Measurements from ENCODE around the gene BOK.
"Not testable (repeated sequence)": the region's sequence is repeated elsewhere in the genome, so short reads cannot be mapped to it uniquely, and the experiment has no call there.

The BOK gene

DNA sequence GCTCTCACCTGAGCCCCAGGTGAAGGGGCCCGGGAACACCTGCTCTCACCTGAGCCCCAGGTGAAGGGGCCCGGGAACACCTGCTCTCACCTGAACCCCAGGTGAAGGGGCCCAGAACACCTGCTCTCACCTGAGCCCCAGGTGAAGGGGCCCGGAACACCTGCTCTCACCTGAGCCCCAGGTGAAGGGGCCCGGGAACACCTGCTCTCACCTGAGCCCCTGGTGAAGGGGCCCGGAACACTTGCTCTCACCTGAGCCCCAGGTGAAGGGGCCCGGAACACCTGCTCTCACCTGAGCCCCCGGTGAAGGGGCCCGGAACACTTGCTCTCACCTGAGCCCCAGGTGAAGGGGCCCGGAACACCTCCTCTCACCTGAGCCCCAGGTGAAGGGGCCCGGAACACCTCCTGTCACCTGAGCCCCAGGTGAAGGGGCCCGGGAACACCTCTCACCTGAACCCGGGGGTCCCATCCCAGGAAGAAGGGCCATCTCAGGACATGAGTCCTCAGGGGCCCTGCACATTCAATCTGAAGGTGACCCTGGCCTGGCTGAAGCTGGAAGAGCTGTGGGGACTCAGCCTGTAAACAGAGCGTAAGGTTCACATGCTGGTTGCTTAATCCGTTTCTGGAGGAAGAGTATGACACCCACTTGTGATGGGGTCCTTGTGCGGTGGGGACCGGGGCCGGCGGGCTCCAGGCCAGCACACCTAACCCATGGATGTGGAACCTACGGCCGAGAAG is 14.5 kb downstream of the BOK start:
- DNase-seq (ENCODE audit: low spot score): not testable (repeated sequence)

DNA sequence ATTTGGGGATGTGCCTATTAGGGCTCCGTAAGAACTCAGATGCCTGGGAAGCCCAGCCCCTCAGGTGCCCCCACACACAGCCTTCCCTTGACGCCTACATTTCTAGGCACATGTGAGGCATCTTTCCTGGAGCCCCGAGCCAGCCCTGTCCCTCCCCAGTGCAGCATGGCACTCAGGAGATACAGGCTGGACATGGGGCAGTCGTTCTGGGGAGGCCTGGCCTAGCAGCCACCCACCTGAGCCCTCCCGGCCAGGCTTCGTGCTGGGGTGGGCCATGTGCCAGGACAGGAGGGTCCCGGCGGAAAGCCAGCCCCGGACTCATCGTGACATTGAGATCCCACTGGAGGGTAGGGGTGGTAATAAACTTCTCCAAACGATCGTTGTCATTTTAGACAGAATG is 15.2 kb downstream of the BOK start:
- no peak for DNase-seq (ENCODE audit: low spot score)

DNA sequence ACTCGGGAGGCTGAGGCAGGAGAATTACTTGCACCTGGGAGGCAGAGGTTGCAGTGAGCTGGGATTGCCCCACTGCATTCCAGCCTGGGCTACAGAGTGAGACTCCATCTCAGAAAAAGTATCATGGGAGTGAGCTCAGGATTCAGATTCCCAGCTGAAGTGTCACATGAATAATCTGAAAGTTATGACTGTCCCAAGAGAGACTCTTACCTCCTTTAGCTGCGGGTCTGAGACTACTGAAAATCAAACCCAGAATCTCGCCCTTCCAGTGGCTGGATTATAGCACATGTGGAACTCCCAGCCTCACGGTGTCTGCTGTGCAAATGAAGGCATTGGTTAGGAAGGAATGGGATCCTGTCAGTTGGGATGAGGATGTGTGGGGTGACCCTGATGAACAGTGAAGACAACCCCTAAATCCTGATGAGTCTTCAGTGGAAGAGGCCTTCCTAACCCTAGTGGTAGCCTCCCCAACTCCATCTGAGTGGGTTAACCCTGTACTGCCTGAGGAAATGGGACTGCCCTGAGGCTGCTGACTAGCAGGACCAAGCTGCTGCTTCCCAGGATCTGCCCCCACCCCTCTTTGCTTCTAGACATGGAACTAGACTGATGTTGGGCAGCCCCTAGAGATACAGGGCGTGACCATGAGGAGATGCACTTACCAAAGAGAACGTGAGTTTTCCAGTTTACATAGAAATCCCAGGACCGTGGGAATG is 16.5 kb downstream of the BOK start:
- no peak for DNase-seq (ENCODE audit: low spot score)

DNA sequence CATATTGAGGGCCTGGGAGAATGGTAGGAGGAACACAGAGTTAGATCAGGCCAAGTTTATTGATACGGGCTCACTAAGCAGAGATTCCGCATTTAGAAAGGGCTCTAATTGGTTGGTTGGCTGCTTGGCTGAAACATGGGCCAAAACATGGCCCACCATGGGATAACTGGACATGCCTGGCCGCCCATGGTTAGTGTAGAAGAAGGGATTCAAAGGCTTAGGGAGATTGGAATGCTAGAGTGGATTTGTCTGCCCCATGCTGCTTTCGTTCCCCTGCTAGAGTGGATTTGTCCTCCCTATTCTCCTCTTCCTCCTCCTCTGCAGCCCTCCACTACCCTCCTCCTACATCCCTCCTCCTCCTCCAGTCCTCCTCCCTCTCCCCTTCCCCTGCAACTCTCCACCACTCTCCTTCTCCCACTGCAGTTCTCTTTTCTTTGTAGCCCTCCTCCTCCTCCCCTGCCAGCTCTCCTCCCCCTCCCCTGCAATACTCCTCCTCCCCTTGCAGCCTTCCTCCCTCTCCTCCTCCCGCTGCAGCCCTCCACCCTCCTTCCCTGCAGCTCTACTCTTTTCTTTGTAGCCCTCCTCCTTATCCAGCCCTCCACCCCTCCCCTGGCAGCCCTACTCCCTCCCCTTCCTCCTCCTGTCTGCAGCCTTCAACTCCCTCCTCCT is 17.2 kb downstream of the BOK start:
- no peak for DNase-seq (ENCODE audit: low spot score)

DNA sequence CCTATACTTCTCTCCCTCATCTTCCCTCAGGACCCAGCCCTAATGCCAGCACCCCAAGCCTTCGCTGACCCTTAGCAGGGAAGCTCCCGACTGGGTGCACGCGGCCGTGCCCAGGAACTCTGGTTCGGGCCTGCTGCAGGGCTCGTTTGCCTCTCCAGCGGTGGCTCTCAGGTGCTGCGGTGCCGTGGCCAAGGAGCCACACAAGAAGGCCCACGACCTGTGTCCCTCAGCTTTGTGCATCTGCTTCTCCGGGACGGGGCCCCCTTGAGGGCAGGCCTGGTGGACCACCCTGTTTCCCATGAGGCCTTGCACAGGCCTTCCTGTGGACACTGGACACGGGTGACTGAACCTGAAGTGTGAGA is 17.7 kb downstream of the BOK start:
- no peak for DNase-seq (ENCODE audit: low spot score)

DNA sequence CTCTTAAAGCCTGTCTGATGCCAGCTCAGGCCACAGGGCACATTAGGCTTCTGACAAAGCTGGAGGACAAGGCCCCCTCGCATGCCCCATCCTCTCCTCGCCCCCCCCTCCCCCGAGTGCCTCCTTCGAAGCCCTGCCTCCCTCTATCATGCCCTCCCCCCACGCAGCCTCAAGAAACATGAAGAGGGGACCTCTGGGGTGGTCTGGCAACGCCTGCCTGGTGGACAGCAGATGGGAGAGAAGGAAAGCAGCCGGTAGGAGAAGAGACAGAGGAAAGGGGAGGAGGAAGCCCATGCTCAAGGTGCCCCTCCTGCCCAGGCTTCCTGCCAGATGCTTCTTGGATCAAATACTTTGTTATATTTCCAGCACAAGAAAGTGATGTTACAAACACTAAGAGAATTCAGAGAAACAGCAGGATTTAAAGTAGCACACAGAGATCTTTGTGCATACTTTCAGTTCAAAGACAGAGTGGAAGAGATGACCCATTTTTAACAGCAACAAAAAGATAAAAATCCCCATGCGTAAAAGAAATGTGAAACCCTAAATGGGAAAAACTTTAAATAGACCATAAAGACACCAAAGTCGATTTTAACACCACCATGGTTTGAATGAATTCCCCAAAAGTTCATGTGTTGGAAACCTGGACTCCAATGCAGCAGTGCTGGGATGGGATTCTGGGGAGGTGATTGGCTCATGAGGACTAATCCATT is 19.0 kb downstream of the BOK start:
- no peak for DNase-seq (ENCODE audit: low spot score)

DNA sequence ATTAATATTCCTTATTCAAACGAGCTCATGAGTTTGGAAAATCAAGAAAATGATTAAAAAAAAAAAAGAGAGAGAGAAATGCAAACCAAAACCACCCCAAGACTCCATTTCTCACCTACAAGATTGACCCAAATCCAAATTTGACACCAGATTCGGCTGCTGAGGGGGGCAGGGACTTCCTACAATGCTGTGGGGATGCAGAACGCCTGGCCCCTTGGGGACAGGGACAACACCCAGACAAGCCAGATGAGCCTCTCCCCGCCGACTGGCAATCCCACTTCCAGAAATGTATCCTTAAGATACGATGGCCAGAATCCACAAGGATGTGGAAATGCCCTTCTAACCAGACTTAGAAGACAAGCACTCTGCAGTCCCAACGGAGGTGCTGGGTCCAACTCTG is 20.7 kb downstream of the BOK start:
- DNase-seq (ENCODE audit: low spot score): no peak

DNA sequence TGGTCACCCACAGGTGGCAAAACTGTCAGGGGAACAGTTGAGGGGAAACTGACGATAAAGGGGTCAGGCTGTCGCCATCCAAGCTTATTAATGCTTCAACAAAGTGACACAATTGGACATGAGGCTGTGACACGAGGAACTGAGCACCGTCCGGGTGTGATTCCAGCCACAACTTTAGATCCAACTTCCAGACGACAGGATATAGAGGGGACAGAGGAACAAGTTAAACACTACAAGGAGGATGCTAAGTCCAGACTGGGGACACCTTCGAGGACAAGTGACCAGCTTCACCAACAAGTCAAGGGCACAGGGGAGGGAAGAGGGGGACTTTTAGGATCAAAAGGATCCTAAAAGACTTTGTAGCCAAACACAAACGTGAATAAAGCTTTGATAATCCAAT is 23.8 kb downstream of the BOK start:
- no peak for DNase-seq (ENCODE audit: low spot score)

DNA sequence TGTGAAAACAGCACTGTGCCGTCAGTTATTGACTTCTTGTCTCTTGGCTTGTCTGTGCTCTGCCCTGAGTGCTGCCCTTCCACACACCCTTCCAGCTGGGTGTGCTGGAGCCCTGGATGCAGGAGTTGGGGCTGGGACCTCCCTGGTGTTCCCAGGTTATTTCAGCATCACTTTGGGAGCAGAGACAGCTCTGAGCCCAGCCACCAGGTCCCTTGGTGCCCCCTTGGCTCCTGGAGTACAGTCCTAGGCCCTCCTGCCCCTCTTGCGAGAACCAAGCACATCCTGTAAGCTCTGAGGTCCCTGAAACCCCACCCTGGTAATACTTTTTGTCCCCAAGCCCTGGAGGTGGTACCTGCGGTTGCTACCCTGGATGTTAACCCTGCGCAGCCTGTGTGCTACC is 24.3 kb downstream of the BOK start:
- no peak for DNase-seq (ENCODE audit: low spot score)

DNA sequence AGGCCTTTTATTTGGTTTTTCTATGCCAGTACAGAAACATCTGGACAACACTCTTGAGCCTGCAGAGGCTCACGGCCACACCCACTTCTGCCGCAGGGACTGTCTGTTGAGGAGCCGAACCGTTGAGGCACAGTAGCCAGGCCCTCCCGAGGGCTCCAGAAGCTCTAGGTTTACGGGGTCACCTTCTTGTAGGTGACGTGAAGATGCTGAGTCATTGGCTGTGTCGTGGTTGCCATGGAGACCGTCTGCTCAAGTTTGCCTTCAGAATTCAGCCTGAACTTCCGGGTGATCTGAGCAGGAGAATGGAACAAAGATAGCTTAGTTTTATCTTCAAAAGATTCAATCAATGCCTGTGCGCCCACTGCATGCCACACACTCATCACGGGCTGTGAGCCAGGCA is 25.9 kb downstream of the BOK start:
- no peak for DNase-seq (ENCODE audit: low spot score)

DNA sequence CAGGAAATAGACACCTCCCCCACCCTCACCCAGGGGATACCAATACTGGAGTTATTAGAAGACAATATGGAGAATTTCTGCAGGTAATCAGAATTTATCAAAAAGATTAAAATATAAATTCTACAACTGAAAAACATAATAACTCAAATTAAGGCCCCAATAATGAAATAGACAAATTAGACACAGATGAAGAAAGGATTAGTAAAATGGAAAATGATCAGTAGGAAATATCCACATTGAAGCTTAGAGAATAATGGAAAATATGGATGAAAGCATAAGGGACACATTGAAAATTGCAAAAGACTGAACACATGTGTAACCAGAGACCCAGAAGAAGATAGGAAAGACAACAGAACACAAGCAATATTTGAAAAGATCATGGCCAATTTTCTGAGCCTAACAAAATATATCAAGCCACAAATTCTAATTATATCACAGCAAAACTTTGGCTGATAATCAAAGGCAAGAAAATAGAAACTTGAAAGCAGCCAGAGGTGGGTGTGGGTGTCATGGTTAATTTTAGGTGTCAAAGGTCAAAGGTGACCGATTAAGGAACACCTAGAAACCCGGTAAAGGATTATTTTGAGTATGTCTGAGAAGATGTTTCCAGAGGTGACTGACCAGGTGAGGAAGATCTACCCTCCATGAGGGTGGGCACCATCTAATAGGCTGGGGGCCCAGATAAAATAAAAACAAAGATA is 28.2 kb downstream of the BOK start:
- no peak for DNase-seq (ENCODE audit: low spot score)

DNA sequence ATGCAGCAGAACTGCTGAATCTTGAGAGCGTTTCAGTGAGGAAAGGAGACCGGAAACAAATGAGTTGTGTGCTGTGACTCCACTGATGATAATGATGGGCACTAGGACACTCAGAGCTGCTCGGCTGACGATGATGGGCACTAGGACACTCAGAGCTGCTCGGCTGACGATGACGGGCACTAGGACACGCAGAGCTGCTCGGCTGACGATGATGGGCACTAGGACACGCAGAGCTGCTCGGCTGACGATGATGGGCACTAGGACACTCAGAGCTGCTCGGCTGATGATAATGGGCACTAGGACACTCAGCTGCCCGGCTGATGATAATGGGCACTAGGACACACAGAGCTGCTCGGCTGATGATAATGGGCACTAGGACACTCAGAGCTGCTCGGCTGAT is 31.3 kb downstream of the BOK start:
- DNase-seq (ENCODE audit: low spot score): peak; percentile 20

DNA sequence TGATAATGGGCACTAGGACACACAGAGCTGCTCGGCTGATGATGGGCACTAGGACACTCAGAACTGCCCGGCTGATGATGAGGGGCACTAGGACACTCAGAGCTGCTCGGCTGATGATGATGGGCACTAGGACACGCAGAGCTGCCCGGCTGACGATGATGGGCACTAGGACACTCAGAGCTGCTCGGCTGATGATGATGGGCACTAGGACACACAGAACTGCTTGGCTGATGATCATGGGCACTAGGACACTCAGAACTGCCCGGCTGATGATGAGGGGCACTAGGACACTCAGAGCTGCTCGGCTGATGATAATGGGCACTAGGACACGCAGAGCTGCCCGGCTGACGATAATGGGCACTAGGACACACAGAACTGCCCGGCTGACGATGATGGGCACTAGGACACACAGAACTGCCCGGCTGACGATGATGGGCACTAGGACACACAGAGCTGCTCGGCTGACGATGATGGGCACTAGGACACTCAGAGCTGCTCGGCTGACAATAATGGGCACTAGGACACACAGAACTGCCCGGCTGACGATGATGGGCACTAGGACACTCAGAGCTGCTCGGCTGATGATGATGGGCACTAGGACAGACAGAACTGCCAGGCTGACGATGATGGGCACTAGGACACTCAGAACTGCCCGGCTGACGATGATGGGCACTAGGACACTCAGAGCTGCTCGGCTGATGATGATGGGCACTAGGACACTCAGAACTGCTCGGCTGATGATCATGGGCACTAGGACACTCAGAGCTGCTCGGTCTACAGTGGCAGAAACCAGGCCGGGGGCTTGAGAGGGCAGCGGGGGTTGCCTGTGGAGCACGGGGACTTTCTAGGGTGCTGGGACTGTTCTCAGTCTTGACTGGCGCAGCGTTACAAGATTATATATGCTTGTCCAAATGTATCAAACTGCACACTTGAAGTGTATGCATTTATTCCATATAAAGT is 32.2 kb downstream of the BOK start:
- DNase-seq (ENCODE audit: low spot score): not testable (repeated sequence)

DNA sequence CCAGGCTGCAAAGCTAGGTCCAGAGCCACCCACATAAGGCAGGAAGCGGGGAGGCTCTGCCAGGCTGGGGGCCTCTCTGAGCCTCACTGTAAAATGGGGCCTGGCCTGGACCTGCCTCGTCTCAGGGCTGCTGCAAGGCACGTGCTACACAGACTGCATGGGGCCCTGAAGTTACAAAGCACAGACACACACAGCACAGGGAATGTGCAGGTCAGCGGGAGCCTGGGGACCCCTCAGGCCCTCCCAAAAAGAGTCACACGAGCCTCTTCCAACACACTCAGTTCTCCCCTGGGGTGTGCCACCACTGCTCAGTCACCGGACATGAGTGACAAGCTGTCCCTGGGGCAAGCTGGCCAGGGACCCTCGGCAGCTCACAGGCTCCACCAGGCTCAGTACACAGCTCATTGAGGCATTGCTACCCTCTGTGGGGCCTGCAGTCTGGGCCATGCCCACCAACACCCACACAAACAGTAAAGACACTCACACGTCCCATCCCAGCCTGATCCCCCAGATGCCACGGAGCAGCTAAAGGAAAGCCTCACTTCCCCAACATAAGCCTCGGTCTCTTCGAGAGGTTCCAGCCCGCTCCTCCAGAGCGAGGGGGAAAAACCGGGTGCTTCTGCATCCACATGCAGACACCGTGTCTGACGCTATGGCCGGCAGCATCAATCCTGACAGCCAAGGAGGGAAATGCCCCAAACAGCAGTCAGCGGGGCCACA is 33.7 kb downstream of the BOK start:
- no peak for DNase-seq (ENCODE audit: low spot score)

DNA sequence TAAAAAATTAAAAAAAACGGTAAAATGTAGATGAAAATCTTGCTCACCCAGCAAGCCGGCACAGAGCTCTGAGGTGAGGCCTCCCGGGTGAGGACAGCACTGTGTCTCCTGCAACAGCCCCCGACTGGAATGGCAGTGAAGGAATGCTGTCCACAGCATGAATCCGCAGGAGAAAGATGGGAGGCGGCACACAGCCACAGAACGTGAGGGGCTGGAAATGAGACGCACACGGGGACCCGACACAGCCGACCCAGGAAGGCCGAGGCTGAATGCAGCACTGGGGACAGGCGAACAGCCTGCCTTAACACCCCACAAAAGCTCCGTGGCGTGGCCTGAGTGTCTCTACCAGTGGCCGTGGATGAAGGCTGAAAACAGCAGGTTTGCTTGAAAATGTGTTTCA is 34.7 kb downstream of the BOK start:
- DNase-seq (ENCODE audit: low spot score): no peak

DNA sequence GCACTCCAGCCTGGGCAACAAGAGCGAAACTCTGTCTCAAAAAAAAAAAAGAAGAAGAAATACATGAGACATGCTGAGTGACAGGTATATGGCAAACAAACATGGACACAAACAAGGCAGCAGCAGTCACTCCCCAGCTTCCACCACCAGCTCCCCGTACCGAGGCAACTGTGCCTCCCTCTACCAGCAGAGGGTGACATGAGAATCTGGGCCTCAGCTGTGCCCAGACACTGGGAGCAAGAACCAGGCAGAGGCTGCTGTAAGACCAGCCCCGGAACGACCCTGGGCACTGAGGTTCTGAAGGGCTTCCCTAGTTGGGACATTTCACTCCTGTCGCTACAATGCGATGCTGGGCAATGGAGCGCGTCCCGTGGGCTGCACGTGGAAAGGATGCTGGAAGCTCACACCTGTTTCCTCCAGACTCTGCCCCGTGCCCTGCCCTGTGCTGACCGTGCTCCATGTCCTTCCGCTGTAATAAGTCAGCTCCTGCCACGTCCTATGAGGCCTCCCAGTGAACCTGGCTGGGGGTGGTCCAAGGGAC is 37.1 kb downstream of the BOK start:
- DNase-seq (ENCODE audit: low spot score): no peak

DNA sequence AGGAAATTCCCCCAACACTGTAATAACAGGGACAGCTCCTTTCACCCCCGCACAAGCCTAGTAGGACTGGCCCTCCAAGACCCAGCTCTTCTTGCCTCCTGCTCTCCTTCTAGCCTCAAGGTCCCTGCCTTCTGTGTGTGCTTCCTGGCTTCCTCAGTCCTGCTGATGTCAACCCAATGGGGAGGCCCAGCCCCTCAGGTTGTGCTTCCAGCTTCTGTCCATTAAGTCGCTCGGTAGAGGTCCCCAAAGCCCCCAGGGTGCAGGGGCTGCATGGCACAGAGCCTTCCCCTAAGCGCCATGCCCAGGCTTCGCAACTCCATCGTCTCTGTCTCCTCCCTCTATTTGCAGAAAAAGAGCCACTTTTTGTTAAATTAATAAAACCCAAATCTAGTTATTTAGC is 39.0 kb downstream of the BOK start:
- no peak for DNase-seq (ENCODE audit: low spot score)

DNA sequence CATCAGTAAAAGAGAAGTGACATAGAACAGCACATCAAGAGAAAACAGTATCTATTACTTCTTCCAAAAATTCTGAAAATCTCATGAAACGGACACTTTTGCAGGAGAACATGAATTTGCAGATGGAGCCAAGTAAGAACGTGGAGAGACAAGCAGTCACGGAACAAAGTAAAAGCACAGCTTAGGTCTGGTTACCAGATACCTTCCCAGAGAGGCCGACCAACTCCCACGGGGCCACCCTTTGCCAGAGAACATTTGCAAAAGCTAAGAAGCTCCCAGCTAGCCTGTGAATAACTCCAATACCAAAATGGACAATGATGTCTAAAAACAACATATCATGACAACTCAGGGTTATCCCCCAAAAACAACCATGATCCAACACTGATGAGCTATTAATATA is 39.5 kb downstream of the BOK start:
- no peak for DNase-seq (ENCODE audit: low spot score)

DNA sequence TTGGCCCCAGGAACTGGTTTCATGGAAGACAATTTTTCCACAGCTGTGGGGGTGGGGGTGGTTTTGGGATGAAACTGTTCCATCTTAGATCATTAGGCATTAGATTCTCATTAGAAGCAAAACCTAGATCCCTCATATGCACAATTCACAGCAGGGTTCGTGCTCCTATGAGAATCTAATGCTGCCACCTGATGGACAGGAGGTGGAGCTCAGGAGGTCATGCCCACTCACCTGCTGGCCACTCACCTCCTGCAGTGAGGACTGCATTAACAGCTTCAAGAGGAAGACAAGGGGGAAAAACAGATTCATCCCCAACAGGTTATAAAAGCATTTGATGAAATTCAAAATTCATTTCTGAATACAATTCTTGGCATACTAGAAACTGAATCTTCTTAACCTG is 39.9 kb downstream of the BOK start:
- DNase-seq (ENCODE audit: low spot score): no peak

DNA sequence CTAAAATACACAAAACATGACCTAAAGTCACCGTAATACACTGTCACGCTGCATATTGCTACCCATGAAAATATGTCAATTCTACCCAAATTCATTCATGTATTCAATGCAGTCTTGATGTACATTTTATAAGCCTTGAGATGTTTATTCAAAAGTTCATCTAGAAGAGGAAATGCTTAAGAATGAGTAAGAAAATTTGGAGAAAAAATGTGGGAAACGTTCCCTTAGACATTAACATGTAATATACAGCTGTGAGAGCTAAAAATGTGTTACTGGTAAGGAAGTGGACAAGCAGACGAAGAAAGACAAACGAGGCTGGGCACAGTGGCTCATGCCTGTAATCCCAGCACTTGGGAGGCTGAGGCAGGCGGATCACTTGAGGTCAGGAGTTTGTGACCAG is 41.1 kb downstream of the BOK start:
- no peak for DNase-seq (ENCODE audit: low spot score)

All from globus pallidus (tissue), 1 donor.